DMS53 (cell line): ENCODE results near the gene SRGAP2C.
"Not testable (repeated sequence)": the region's sequence is repeated elsewhere in the genome, so short reads cannot be mapped to it uniquely, and the experiment has no call there.

Source experiments
- DNase-seq: peaks from one replicate; lab custom pipeline; 2025; lab: John Stamatoyannopoulos, UW

The SRGAP2C gene

GRCh38 chr1:121227544-121228330 lies 43.0 kb downstream of the SRGAP2C start:
- not testable (repeated sequence) for DNase-seq

- not testable (repeated sequence) for DNase-seq
These were observed 45.9 kb downstream of the SRGAP2C start for GRCh38 chr1:121230636-121231035.

GRCh38 chr1:121232445-121233125 lies 47.8 kb downstream of the SRGAP2C start:
- not testable (repeated sequence) for DNase-seq

GRCh38 chr1:121234090-121234759 lies 49.5 kb downstream of the SRGAP2C start:
- not testable (repeated sequence) for DNase-seq

GRCh38 chr1:121238384-121238783 lies 53.6 kb downstream of the SRGAP2C start:
- not testable (repeated sequence) for DNase-seq

GRCh38 chr1:121243913-121244312 lies 59.1 kb downstream of the SRGAP2C start:
- not testable (repeated sequence) for DNase-seq

- DNase-seq, result not testable (repeated sequence)
These were observed 61.6 kb downstream of the SRGAP2C start for GRCh38 chr1:121246399-121246798.

- not testable (repeated sequence) for DNase-seq
These were observed 67.9 kb downstream of the SRGAP2C start for GRCh38 chr1:121252656-121253055.

- DNase-seq, result not testable (repeated sequence)
These were observed 69.8 kb downstream of the SRGAP2C start for GRCh38 chr1:121254618-121255017.

- not testable (repeated sequence) for DNase-seq
These were observed 72.9 kb downstream of the SRGAP2C start for GRCh38 chr1:121257632-121258031.

- not testable (repeated sequence) for DNase-seq
These were observed 73.4 kb downstream of the SRGAP2C start for GRCh38 chr1:121258134-121258533.

- not testable (repeated sequence) for DNase-seq
These were observed 75.4 kb downstream of the SRGAP2C start for GRCh38 chr1:121260205-121260604.

GRCh38 chr1:121262163-121262562 lies 77.4 kb downstream of the SRGAP2C start:
- not testable (repeated sequence) for DNase-seq

- DNase-seq, result not testable (repeated sequence)
These were observed 79.0 kb downstream of the SRGAP2C start for GRCh38 chr1:121263789-121264244.

GRCh38 chr1:121267072-121267471 lies 82.3 kb downstream of the SRGAP2C start:
- not testable (repeated sequence) for DNase-seq

GRCh38 chr1:121269309-121269708 lies 84.5 kb downstream of the SRGAP2C start:
- not testable (repeated sequence) for DNase-seq

GRCh38 chr1:121269973-121270372 lies 85.2 kb downstream of the SRGAP2C start:
- not testable (repeated sequence) for DNase-seq

- DNase-seq, result not testable (repeated sequence)
These were observed 86.5 kb downstream of the SRGAP2C start for GRCh38 chr1:121271143-121271715.

GRCh38 chr1:121275435-121275834 lies 90.7 kb downstream of the SRGAP2C start:
- not testable (repeated sequence) for DNase-seq

GRCh38 chr1:121278202-121278601 lies 93.4 kb downstream of the SRGAP2C start:
- DNase-seq, result not testable (repeated sequence)

GRCh38 chr1:121278777-121279547 lies 94.2 kb downstream of the SRGAP2C start:
- not testable (repeated sequence) for DNase-seq
